ENCODE results near the gene SLC49A3. TPM values are rescaled to one million over a fixed set of nuclear protein-coding genes. Genes with fewer than 3 reads are reported as not detected.

SLC49A3 gene
- total RNA-seq, 2 donors from 2014 or later: 8.0 to 8.2 TPM

- Histone ChIP-seq H3K27ac (no peak overlapping the region), H3K4me3 (no peak overlapping the region), H3K9me3 (no peaks in the 10 kb centered on the region), H3K27me3 (no peaks in the 10 kb centered on the region), H3K4me1 (peaks cover 13% of the 10 kb centered on the region), H3K36me3 (replicated peaks in 1 of 2; ENCODE audit: insufficient read depth in 1 of 2, low read depth in 2 of 2) (no peaks in the 10 kb centered on the region)
- no peak for TF ChIP-seq POLR2A (IDR thresholded peaks at IDR 0.05)
- TF ChIP-seq CTCF (IDR thresholded peaks at IDR 0.05): no peak
- no peak for DNase-seq
- intact Hi-C loops (cut with DNase I): no loop called here
- WGBS, 2 donors: 94 to 100% methylated on average over 2 to 22 of the region's 24 CpGs
- no peak for ATAC-seq
Observed at GRCh38 chr4:664713-665231, 24.2 kb downstream of the SLC49A3 start.

- DNase-seq: peak; percentile 32 to 59 (median 53)
- intact Hi-C loops (cut with DNase I): no loop called here
- ATAC-seq: peak; percentile 51
- peaks cover 13% of the 10 kb centered on the region for H3K4me1 ChIP-seq
- peak overlapping the region in 2 of 4 donors; percentile 16 to 28 for H3K27ac ChIP-seq
- WGBS, 2 donors: 3 to 9% methylated on average over 18 to 79 of the region's 80 CpGs
- no peaks in the 10 kb centered on the region for H3K27me3 ChIP-seq
- TF ChIP-seq POLR2A (IDR thresholded peaks at IDR 0.05): peak in 1 of 3 donors; percentile 26
- TF ChIP-seq CTCF (IDR thresholded peaks at IDR 0.05): no peak
- no peaks in the 10 kb centered on the region for H3K9me3 ChIP-seq
- H3K4me3 ChIP-seq: peak overlapping the region; percentile 31 to 43
- H3K36me3 ChIP-seq (replicated peaks in 1 of 2; ENCODE audit: insufficient read depth in 1 of 2, low read depth in 2 of 2): no peaks in the 10 kb centered on the region
Observed at GRCh38 chr4:663438-664428, 25.2 kb downstream of the SLC49A3 start.

GRCh38 chr4:663046-663437, 25.9 kb downstream of the SLC49A3 start:
- no peak for TF ChIP-seq CTCF (IDR thresholded peaks at IDR 0.05)
- no peak for TF ChIP-seq POLR2A (IDR thresholded peaks at IDR 0.05)
- Histone ChIP-seq H3K27me3 (no peaks in the 10 kb centered on the region), H3K27ac (no peak overlapping the region), H3K4me1 (peaks cover 13% of the 10 kb centered on the region), H3K9me3 (no peaks in the 10 kb centered on the region), H3K4me3 (peak overlapping the region in 1 of 2 donors; percentile 31), H3K36me3 (replicated peaks in 1 of 2; ENCODE audit: insufficient read depth in 1 of 2, low read depth in 2 of 2) (no peaks in the 10 kb centered on the region)
- DNase-seq (no peak), ATAC-seq (no peak)
- intact Hi-C loops (cut with DNase I): no loop called here
- 29 to 50% methylated on average over 18 to 20 of the region's 20 CpGs for WGBS, 2 donors

GRCh38 chr4:661881-662761, 26.8 kb downstream of the SLC49A3 start:
- TF ChIP-seq POLR2A (IDR thresholded peaks at IDR 0.05) (no peak), CTCF (IDR thresholded peaks at IDR 0.05) (no peak)
- H3K27ac ChIP-seq: no peak overlapping the region
- intact Hi-C loops (cut with DNase I): no loop called here
- 91% methylated on average over 13 to 42 of the region's 42 CpGs for WGBS, 2 donors
- DNase-seq (no peak), ATAC-seq (no peak)
- no peaks in the 10 kb centered on the region for H3K27me3 ChIP-seq
- H3K9me3 ChIP-seq: no peaks in the 10 kb centered on the region
- H3K36me3 ChIP-seq (replicated peaks in 1 of 2; ENCODE audit: insufficient read depth in 1 of 2, low read depth in 2 of 2): no peaks in the 10 kb centered on the region
- H3K4me3 ChIP-seq: no peak overlapping the region
- H3K4me1 ChIP-seq: peaks cover 13% of the 10 kb centered on the region
